HG03097 (cell line): Measurements from ENCODE around the gene ANKZF1.
"Not testable (repeated sequence)": the region's sequence is repeated elsewhere in the genome, so short reads cannot be mapped to it uniquely, and the experiment has no call there.

Source experiments
- ATAC-seq: cut with Tn5 transposase; IDR thresholded peaks from one replicate; pipeline ENCODE4 v1.9.1; 2021; ENCODE audit not compliant: unreplicated experiment, low FRiP score

ANKZF1 gene

DNA sequence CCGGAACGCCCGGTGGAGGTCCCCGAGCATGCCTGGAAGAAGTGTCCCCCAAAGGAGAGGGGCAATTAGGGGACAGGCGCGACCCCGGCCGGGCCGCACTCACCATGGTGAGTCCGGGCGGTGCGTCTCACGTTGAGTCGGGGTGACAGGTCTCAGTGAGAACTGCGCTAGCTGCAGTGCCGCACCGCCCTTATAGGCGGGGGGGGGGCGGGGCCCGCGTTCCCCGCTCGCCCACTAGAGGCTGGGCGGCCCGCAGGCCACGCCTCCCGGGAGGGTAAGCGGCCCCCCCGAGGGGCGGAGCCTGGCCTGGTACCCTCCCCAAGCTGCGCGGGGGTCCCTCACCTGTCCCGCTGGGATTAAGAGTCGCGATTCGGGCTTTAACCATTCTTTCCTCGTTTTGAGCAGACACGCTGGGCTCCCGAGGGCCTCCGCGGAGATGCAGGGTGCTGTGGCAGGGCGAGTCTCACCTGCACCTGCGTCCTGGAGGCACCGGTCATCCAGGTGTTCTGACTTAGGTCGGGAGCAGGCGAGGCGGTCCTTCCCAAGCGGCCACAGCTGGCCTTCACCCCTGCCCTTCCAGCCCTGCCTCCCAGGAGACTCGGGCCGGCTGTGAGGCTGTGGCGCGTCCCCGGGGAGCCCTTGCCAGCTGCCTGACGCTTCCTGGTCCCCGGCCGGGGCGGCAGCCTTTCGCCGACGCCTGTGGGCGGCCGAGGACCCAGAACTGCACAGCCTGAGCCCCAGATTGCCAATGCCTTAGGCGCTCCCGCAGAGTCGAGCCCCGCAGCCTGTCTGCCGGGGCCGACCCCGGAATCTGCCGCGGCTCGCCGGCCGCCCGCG, 24.4 kb downstream of the ANKZF1 start, which contains the start of gene TUBA4A:
TUBA4A (minus strand) TSS at position 166 of the 837 bp plus-strand sequence; CDS start at position 106, 60 bp downstream.
- peak; percentile 56 for ATAC-seq

DNA sequence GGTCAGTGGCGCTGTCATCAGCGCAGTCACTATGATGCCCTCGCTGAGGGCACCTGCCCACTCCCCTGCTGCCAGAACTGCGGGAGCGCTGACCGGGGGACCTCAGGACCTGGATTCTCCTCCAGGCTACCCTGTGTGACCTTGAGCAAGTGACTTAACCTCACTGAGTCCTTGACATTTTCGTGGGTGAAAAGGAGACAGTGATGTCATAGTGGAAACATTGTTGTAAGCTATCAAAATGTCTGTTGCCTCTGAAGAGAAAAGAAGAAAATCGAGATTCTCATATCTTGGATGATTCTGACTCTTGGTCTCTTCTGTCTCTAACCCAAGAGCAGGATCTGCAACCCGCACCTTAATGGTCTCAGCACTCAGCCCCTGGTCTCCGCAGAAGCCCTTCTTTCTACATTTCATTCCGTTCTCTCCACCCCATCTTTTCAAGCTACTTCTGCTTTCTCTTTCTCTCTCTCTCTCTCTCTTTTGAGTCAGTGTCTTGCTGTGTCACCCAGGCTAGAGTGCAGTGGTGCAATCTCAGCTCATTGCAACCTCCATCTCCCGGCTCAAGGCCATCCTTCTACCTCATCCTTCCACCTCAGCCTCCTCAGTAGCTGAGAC, 25.1 kb downstream of the ANKZF1 start:
- peak; percentile 11 for ATAC-seq

DNA sequence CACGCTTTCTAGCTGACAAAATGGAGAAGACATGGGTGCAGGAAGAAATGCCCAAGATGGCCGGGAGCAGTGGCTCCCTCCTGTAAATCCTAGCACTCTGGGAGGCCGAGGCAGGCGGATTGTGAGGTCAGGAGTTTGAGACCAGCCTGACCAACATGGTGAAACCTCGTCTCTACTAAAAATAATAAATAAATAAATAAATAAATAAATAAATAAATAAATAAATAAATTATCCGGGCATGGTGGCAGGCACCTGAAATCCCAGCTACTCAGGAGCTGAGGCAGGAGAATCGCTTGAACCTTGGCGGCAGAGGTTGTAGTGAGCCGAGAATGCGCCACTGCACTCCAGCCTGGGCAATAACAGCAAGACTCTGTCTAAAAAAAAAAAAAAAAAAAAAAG, 29.3 kb downstream of the ANKZF1 start:
- ATAC-seq = not testable (repeated sequence)

DNA sequence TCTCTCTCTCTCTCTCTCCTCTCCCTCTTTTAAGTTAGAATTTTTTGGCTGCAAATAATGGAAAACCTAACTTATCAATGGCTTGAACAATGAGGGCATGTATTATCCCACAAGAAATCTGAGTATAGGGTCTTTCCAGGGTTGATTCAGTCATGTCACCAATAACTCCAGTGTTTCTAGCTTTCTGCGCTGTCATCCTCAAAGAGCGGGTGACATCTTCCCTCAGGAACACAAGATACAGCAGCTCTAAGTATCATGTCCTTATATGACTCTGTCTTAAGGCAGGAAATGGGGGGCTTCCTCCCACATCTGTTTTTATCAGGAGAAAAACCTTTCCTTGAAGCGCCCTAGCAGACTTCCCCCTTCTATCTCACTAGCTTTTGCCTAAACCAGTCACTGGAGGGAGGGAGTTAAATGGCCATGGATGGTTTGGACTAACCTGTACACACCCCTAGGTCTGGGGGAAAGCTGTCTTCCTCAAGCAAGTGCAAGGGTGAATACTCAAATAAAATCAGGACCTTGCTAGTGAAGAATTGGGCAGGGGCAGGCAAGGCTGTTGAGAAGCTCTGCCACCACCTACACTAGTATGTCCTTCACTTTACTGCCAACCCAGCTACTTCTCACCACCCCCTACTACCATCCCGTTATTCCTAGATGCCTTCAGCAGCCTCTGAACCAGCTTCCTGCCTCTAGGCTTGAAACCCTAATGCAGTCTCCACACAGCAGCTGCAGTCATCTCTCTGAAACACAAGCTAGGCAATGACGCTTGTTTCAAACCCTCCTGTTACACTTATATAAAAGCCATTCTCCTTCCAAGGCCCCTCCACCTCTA, 31.6 kb downstream of the ANKZF1 start:
- no peak for ATAC-seq

DNA sequence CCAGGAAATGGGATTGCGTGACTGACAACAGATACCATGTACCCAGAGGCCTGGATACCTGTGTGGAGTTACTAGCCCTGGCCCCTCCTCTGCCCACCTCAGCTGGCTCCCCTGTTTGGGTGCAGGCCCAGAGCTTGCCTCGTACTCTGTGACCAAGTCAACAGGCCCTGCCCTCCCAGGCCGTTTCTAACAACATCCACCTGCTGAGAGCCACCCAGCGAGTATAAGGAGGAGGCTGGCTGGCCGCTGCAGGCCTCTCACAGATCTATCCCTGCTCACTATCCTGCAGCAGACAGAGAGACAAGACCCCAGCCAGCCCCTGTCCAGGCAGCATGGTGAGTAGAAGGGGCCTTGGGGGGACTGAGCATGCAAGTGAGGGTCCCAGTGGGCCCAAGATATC, 36.6 kb downstream of the ANKZF1 start:
- no peak for ATAC-seq

DNA sequence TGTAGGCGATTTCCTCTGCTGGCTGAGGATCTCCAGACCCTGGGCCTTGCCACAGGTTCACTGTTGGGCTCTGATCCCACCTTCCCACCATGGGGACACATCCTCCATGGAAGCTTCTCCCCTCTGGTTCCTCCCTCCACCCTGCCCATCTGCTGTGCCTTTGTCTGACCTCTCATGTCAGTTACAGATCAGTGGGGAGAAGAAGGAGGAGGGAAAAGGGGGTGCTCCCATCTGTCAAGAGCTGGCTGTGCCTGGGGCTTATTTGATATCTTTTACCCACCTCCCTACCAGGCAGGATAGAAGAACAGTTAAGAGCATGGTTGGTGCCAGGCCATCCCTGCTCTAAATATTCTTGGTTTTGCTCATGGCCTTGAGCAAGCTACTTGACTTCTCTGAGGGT, 37.3 kb downstream of the ANKZF1 start:
- ATAC-seq = no peak

DNA sequence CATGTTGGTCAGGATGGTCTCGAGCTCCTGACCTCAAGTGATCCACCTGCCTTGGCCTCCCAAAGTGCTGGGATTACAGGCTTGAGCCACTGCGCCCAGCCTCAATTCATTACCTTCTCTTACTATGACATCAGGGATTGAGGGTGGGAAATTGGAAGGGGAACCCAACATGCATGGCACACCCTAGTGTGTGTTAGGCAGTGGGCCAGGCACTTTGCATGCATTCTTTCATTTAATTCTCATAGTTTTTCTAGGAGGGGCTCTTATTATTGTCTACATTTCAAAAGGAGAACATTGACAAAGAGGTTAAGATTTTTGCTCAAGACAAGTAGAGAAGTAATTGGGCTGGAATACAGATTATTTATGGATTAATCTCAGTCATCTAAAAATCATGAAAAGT, 38.7 kb downstream of the ANKZF1 start:
- ATAC-seq = no peak

DNA sequence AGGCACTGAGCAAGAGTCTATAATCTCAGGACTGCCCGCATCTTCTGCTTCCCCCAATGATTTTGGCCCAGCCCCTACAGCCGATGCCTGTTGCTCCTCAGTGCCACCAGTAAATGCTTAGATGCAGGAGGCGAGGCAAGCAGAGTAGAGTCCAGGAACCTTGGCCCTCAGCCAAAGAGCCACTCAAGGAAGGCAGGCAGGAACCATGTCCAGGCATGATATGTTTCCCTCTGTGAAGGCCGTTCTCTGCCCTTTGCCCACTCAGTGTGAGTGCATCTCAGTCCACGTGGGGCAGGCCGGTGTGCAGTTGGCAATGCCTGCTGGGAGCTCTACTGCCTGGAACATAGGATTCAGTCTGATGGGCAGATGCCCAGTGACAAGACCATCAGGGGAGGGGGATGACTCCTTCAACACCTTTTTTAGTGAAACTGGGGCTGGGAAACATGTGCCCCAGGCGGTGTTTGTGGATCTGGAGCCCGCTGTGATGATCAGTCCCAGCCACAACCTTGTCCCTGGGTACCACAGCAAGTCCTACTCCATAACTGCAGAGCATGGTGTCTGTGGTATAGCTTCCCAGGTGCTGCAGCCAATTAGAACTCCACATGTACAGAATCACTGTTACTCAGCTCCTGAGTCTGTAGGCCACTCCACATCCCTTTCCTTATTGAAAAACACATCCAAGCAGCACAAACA, 39.9 kb downstream of the ANKZF1 start:
- ATAC-seq = no peak

DNA sequence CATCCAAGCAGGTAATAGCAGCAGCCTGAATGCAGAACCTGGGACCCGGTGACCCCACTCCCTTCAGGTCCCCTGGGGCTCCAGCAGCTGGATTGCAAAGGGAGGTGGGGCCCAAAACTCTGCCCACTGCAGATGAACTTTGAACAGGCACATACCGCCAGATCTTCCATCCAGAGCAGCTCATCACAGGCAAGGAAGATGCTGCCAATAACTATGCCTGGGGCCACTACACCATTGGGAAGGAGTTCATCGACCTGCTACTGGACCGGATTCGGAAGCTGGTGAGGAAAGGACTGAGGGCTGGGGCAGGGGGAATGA, 40.4 kb downstream of the ANKZF1 start:
- no peak for ATAC-seq

DNA sequence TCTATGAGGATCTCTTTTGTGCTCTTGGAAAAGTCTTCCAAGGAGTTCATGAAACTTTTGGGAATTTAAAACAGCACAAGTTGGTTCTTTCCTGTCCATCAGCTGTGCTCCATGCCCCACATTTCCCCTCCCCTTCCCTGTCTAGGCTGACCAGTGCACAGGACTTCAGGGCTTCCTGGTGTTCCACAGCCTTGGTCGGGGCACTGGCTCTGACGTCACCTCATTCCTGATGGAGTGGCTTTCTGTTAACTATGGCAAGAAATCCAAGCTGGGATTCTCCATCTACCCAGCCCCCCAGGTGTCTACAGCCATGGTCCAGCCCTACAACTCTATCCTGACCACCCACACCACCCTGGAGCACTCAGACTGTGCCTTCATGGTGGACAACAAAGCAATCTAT, 41.4 kb downstream of the ANKZF1 start:
- no peak for ATAC-seq

DNA sequence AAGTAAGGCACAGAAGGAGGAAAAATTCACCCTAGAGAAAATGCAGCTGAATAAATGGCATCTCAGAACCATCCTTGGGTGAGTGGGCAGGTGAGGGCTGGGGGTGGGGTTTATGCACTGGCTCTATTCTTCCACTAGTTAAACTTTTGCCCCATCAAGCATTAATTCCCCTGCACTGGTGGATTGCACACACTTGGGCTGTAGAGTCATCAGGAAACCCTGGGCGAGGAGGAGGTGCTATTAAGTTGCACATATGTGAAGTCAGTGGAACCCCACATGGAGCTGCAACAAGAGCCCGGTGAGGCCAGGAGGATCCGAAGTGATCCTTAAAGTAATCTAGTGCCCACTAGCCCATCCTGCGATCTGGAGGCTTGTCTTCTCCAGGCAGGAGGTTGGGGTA, 42.8 kb downstream of the ANKZF1 start:
- no peak for ATAC-seq

DNA sequence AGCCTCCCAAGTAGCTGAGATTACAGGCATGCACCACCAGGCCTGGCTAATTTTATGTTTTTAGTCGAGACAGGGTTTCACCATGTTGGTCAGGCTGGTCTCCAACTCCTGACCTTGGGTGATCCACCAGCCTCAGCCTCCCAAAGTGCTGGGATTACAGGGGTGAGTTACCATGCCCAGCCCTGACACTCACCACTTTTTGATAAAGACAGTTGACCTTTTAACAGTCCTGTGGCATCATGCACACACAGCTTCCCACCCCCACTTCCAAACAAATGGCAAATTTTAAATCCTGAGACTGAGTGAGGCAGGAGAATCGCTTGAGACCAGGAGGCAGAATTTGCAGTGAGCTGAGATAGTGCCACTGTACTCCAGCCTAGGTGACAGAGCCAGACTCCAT, 43.4 kb downstream of the ANKZF1 start:
- ATAC-seq = no peak

DNA sequence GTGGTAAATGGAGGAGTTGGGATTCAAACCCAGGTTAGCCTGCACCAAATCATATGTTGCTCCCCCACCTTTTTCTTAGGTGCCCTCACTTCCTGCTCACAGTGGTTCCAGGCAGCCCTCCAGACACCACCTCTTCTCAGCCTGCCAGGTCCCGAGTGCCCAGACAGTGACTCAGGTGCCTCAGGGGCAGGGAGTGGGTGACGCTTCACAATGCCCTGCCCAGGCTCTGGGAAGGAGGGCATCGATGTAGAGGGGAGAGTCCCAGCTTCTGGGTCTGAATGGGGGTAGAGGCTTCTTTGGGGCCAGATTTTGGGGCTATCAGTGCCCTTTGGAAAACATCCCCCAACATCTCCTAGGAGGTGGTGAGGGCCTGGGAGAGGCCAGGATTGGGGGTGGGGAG, 44.3 kb downstream of the ANKZF1 start:
- ATAC-seq = no peak

DNA sequence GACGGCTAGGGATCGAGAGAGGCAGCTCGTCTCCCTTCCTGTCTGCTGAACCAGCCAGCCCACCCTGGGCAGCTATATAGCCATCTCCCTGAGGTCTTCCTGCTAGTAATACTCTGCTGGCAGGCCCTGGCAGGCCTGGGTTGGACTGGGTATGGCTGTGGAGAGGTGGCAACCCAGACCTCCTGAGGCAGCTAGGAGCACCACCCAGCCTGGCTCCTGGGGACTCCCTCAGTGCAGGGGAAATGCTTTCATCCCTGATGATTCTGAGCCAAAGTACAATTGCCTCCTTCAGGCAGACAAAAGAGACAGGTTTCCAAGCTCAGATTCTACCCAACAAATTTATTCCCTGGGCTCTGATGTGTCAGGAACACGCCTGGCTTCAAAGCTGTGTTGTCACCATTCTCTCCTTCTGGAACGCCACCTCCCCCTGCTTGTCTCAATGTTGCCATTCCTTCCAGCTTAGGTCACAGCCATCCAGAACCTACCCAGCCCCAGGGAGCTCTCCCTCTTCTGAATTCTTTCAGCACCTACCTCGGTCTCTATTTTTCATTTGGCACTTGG, 44.8 kb downstream of the ANKZF1 start:
- ATAC-seq = no peak

DNA sequence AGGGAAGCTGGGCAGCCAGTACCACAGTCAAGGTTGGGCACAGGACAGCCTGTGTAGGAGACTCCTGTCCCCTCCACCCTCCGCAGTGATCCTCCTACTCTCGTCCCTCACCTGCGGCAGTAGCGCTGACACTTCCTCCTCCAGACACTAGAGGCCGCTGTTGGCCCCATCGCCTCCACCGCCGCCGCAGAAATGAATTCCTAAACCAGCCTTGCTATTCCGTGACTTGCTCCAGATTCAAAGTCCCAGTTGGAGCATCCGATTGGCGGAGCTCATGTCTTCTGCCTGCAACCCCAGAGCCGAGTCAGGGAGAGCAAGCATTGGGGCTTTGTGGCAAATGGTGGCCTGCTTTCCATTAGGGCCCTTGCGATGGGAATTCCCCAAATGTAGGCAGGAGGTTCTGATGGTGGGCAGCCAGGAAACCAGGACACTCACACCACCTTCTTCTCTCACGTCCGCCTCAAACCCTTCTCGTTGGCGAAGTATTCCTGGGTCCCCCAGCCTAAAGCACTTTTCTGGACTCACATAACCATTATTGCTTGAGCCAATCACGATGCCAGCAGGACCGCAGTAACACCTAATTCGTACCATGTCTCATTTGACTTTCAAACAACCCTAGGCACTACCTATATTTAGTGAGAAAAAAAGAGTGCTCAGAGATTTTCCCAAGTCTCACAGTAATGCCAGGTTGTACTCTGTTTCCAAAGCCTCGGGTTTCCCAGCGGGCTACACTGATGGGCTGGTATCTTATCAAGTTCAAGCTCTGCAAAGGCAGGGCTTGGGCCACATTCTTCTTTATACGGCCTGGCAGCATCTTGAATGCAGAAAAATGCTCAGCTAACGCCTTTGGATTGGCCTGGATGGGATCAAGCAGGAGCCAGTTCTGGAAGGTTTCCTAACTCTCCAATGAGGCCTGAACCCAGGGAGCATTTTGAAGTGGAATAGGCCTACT, 48.4 kb downstream of the ANKZF1 start:
- ATAC-seq = peak; percentile 25

DNA sequence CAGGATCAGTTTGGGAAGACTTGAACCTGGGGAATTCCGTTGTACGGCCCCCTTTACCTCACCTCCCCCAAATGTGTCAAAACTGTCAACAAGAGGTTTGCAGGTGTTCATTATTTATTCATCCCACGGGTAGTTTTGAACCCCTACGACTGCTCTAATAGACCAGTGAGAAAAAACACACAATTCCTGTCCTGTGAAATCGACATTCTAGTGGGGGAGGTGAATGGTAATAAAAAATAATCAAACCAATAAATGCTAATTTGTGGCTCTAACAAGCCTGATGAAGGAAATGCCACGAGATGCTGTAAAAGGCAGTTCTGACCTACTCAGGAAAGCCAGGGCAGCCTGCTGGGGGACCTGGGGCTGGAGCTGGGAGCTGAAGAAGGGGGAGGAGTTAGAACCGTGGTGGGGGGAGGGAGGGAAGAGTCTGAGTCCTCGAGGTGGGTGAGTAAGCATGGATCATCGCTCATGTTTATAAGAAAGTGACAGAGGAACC, 49.1 kb downstream of the ANKZF1 start:
- ATAC-seq = peak; percentile 2

DNA sequence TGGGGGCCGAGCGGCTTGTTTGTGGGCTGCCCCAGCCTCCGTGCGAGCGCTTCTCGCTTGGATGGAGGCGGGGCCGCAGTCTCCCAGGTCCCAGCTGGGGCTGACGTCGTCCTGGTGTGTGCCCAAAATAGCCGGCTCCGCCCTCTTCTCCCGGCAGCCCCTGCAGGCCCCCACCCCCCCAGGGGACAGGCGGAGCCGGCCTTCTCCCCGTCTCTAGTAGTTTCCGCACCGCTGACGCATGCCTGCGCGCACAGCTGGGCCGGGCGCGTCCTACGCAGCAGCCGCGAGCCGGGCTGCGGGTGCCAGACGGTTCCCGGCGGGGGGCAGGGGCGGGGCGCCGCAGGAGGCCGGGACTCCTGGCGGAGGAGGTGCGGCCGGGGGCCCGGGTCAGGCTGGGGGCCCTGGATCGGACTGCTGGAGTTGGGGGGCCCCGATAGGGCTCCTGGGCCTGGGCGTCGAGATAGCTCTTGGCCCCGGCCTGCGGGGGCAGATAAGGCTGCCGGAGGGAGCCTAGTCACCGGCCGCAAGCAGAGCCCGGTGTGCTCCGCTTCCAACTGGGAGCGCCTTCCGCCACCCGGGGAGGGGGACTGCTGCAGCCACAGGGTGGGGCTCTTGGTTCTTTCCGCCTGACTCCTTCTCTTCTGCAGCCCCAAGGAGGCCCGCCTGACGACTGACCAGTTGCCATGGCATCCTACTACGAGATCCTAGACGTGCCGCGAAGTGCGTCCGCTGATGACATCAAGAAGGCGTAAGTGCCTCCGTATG, 49.7 kb downstream of the ANKZF1 start, which contains the start of gene DNAJB2:
DNAJB2 (plus strand) TSS at position 216 of the 765 bp plus-strand sequence; CDS start at position 684, 468 bp downstream.
- peak; percentile 81 for ATAC-seq

DNA sequence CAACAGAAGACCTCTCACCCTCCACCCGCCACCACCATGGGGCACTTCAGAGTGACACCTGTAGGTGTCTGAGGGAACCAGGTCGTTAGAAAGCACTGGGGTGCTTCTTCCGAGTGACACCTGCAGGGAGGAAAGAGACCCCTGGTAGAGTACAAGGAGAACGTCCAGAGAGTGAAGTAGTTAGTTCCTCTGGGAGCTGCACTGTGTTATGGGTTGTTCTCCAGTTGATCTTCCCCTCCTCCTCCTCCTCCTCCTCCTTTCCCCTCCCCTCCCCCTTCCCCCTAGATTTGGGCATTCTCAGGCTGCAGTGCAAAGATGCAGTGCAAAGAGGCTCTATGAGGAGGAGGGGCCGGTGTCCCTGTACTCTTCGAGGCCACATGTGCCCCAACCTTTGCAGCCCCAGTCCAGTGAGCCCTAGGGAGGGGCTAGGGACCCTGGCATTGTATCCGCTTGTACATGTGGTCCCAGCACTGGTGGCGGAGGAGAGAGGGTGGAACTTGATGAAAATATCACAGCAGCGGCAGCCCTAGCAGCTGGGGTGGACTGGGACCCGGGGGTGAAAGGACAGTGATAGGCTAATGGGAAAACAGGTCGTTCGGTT, 50.4 kb downstream of the ANKZF1 start:
- no peak for ATAC-seq
